GM23248 (cell line): ENCODE measurements around the gene COL7A1. TPM values are rescaled to one million over a fixed set of nuclear protein-coding genes. Genes with fewer than 3 reads are reported as not detected.
A peak's percentile ranks its signal among the peaks of the same experiment; 100 is the strongest.

Source experiments
- DNase-seq: peaks from one replicate; pipeline ENCODE4 v3.0.0-alpha.2; 2015
- H2AFZ ChIP-seq: fragments of 200-600 bp; sonication (generic); 2 replicates; pipeline ENCODE4 v1.6.1; 2016; ENCODE audit warnings: antibody characterized with exemption
- H3F3A ChIP-seq: fragments of 200-600 bp; sonication (generic); 2 replicates; pipeline ENCODE4 v1.6.1; 2016; ENCODE audit warnings: mild to moderate bottlenecking, antibody characterized with exemption, mixed run types; ENCODE audit not compliant: insufficient read depth
- H3K27ac ChIP-seq: fragments of 200-600 bp; sonication (generic); 2 replicates; pipeline ENCODE4 v1.5.1; 2016; ENCODE audit warnings: mild to moderate bottlenecking
- H3K27me3 ChIP-seq: fragments of 200-600 bp; sonication (generic); replicated peaks from 2 replicates; pipeline ENCODE4 v1.6.1; 2016; ENCODE audit warnings: mild to moderate bottlenecking; ENCODE audit not compliant: insufficient read depth
- H3K36me3 ChIP-seq: fragments of 200-600 bp; sonication (generic); 2 replicates; pipeline ENCODE4 v1.6.1; 2016; ENCODE audit warnings: low read depth, mild to moderate bottlenecking
- H3K4me1 ChIP-seq: fragments of 200-600 bp; sonication (generic); 2 replicates; pipeline ENCODE4 v1.6.1; 2016; ENCODE audit warnings: mild to moderate bottlenecking; ENCODE audit not compliant: insufficient read depth
- H3K4me2 ChIP-seq: fragments of 200-600 bp; sonication (generic); one replicate; pipeline ENCODE4 v1.6.1; 2016; ENCODE audit warnings: mild to moderate bottlenecking; ENCODE audit not compliant: unreplicated experiment
- H3K4me3 ChIP-seq: fragments of 200-600 bp; sonication (generic); 2 replicates; pipeline ENCODE4 v1.5.1; 2016; ENCODE audit warnings: mild to moderate bottlenecking
- H3K79me2 ChIP-seq: fragments of 200-600 bp; sonication (generic); 2 replicates; pipeline ENCODE4 v1.6.1; 2016; ENCODE audit warnings: mild to moderate bottlenecking; ENCODE audit not compliant: insufficient read depth
- H3K9ac ChIP-seq: fragments of 200-600 bp; sonication (generic); 2 replicates; pipeline ENCODE4 v1.6.1; 2016; ENCODE audit warnings: mild to moderate bottlenecking
- H3K9me2 ChIP-seq: fragments of 200-600 bp; sonication (generic); 2 replicates; pipeline ENCODE4 v1.6.1; 2016; ENCODE audit warnings: mixed run types, mild to moderate bottlenecking, moderate library complexity; ENCODE audit not compliant: insufficient read depth
- H3K9me3 ChIP-seq: fragments of 200-600 bp; sonication (generic); one replicate; pipeline ENCODE4 v1.6.1; 2017; ENCODE audit warnings: low read depth
- H4K20me1 ChIP-seq: fragments of 200-600 bp; sonication (generic); 2 replicates; pipeline ENCODE4 v1.6.0; 2016; ENCODE audit not compliant: insufficient read depth
- EZH2 ChIP-seq: fragments of 200-600 bp; sonication (generic); IDR thresholded peaks from 2 replicates; pipeline ENCODE4 v1.6.1; 2018; ENCODE audit warnings: antibody characterized with exemption, mild to moderate bottlenecking; ENCODE audit not compliant: insufficient read depth, poor library complexity, severe bottlenecking
- EZH2phosphoT487 ChIP-seq: fragments of 200-600 bp; sonication (generic); IDR thresholded peaks from 2 replicates; pipeline ENCODE4 v1.6.1; 2018; ENCODE audit warnings: antibody characterized with exemption, moderate library complexity, mild to moderate bottlenecking, low read depth; ENCODE audit not compliant: insufficient read depth
- WGBS, 2 experiments: methylation state at CpG; one replicate each; pipeline ENCODE4 v1.1.6; 2015 to 2017; ENCODE audit warnings: low lambda C conversion rate in 2 of 2, low coverage in 1 of 2; ENCODE audit errors: missing lambda C conversion rate in 2 of 2; 5-methylcytosine and 5-hydroxymethylcytosine counted together
- in situ Hi-C: fragments of 300-500 bp; cut with MboI; formaldehyde crosslinking; loops from 2 replicates; pipeline ENCODE4 v1.15.0; 2020
- polyA plus RNA-seq: library from polyadenylated mRNA; unstranded; fragments of >200 nt; fragmentation: Nextera tagmentation; extraction: Ambion mirVana; gene quantifications from 2 replicates; pipeline ENCODE4 v1.2.1, GENCODE V29; 2016
- total RNA-seq: library from RNA; depleted of rRNA; stranded (reverse); fragments of >200 nt; shearing (Covaris generic); gene quantifications from 2 replicates; pipeline ENCODE4 v1.2.3, GENCODE V29; 2014

The COL7A1 gene
- total and polyA plus RNA-seq, 2 experiments from 2014 or later: 11.2 to 33.6 TPM

DNA sequence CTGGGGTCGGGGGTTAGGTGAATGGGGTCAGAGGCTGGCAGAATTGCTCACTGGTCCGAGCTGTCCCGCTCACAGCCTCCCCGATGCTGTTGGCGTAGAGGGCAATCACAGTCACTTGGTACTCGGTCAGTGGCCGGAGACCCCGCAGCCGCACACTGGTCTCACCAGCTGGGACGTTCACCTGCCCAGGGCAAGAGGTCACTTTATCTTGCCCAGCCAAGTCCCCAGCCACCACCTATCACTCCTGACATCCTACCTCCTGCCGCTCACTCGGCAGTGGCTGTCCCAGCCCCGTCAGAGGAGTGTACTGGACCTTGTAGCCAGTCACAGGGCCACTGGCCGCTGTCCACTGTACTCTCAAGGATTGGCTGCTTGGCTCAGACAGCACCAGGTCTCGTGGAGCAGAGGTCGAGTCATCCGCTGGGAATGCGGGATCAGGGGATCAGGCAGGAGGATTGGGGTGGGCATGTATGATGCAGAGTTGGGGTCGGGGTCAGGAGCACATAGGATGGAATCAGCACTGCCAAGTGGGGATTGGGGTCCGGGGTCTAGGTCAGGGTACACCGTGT, 2.5 kb downstream of the COL7A1 start:
- Histone ChIP-seq H3K4me1 (peaks cover 29% of the 10 kb centered on the region), H3K79me2 (peaks cover 7% of the 10 kb centered on the region; the same call in 1 of the 2 replicates), H3K27ac (no peak overlapping the region), H3K9me3 (no peaks in the 10 kb centered on the region), H3K27me3 (no peaks in the 10 kb centered on the region), H3F3A (peaks cover 7% of the 10 kb centered on the region), H2AFZ (no peak overlapping the region), H3K36me3 (peaks cover 2% of the 10 kb centered on the region; the same call in 1 of the 2 replicates), H3K9me2 (no peaks in the 10 kb centered on the region), H4K20me1 (no peaks in the 10 kb centered on the region), H3K4me3 (no peak overlapping the region), H3K9ac (no peak overlapping the region), H3K4me2 (no peak overlapping the region)
- TF ChIP-seq EZH2: no peak
- no peak for TF ChIP-seq EZH2phosphoT487
- WGBS, 2 experiments: 93 to 94% methylated on average over 17 to 19 of the region's 21 CpGs
- in situ Hi-C loops: no loop called here
- peak; percentile 40 for DNase-seq

DNA sequence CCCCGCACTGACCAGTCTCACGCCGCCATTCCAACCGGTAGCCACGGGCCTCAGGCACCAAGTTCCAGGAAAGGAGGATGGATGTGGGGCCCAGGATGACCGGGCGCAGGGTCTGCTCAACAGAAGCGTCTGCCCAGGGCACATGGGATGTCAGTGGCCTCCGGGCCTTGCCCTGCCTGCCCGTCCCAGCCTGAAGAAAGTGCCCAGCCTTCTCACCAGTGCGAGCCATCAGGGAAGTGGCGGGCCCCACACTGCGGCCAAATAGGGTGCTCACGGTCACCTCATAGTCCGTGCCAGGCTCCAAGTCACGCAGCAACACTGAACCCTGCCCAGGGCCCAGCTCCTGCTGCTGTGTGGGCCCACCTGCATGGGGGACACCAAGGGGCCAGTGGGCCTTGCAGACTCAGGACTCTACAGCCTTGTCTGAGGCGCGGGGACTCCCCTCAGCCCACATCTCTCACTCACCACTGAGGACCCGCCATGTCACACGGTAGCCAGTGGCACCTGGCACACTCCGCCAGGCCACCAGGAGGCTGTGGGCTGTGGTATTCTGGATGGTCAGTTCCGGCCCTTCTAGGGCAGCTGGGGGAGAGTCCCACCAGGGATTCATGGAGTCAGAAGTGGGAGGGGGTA, 3.1 kb downstream of the COL7A1 start:
- H3K4me2 ChIP-seq: no peak overlapping the region
- H3K4me1 ChIP-seq: peaks cover 24% of the 10 kb centered on the region
- H3K9me3 ChIP-seq: no peaks in the 10 kb centered on the region
- peaks cover under 1% of the 10 kb centered on the region; the same call in 1 of the 2 replicates for H3F3A ChIP-seq
- no peaks in the 10 kb centered on the region for H3K27me3 ChIP-seq
- H3K79me2 ChIP-seq: peaks cover 7% of the 10 kb centered on the region; the same call in 1 of the 2 replicates
- no peak overlapping the region for H3K9ac ChIP-seq
- no peak for DNase-seq
- H3K27ac ChIP-seq: no peak overlapping the region
- H2AFZ ChIP-seq: no peak overlapping the region
- no peaks in the 10 kb centered on the region for H3K36me3 ChIP-seq
- TF ChIP-seq EZH2phosphoT487 (no peak), EZH2 (no peak)
- in situ Hi-C loops: no loop called here
- no peaks in the 10 kb centered on the region for H4K20me1 ChIP-seq
- H3K9me2 ChIP-seq: no peaks in the 10 kb centered on the region
- no peak overlapping the region for H3K4me3 ChIP-seq
- 95 to 97% methylated on average over 22 of the region's 22 CpGs for WGBS, 2 experiments

DNA sequence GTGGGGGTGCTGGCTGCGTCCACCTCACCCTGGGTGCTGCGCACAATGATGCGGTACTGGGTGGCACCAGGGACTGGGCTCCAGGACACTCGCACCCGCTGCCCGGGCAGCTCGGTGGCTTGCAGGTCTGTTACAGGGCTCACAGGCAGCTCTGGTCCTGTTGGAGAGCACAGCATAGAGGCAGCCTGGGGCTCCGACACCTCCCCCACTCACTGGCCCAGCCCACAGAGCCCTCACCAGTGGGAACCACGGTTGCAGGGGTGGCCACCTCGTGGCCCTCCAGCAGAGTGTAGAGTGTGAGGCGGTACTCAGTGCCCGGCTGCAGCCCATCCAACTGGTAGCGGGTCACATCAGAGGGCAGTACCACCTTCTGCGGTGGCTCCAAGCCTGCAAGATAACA, 3.7 kb downstream of the COL7A1 start:
- no peak overlapping the region for H3K4me3 ChIP-seq
- H4K20me1 ChIP-seq: no peaks in the 10 kb centered on the region
- in situ Hi-C loops: no loop called here
- H3K79me2 ChIP-seq: peaks cover 7% of the 10 kb centered on the region; the same call in 1 of the 2 replicates
- H3K27ac ChIP-seq: no peak overlapping the region
- H2AFZ ChIP-seq: no peak overlapping the region
- no peaks in the 10 kb centered on the region for H3K9me3 ChIP-seq
- no peaks in the 10 kb centered on the region for H3K36me3 ChIP-seq
- DNase-seq: no peak
- H3K9me2 ChIP-seq: no peaks in the 10 kb centered on the region
- no peak overlapping the region for H3K4me2 ChIP-seq
- H3K9ac ChIP-seq: no peak overlapping the region
- H3K27me3 ChIP-seq: no peaks in the 10 kb centered on the region
- peaks cover 22% of the 10 kb centered on the region for H3K4me1 ChIP-seq
- 94 to 99% methylated on average over 10 to 14 of the region's 14 CpGs for WGBS, 2 experiments
- H3F3A ChIP-seq: no peaks in the 10 kb centered on the region
- TF ChIP-seq EZH2 (no peak), EZH2phosphoT487 (no peak)

DNA sequence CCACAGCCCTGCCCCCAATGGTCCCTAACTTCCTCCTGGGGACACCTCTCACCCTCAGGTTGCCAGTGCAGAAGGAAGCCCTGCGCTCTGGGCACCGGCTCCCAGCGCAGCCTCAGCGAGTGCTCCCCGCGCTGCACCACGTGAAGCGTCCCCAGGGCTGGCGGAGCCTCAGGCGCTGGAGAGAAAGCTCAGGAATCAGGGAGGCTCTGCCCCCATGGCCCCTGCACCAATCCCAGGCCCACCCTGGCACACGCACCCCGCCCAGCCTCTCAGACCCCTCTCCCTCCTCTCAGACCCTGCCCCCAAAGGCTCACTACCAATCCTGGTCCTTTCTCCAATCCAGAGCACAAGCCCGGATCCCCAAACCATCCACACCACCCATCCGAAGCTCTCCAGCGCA, 6.9 kb downstream of the COL7A1 start:
- no peaks in the 10 kb centered on the region for H3K9me3 ChIP-seq
- WGBS, 2 experiments: 96 to 97% methylated on average over 7 to 15 of the region's 15 CpGs

More for the DNA sequence above, 6.9 kb downstream of the COL7A1 start:
- no peak overlapping the region for H2AFZ ChIP-seq
- H3K9me2 ChIP-seq: no peaks in the 10 kb centered on the region
- TF ChIP-seq EZH2 (no peak), EZH2phosphoT487 (no peak)
- no peaks in the 10 kb centered on the region for H3K36me3 ChIP-seq
- H3K79me2 ChIP-seq: no peaks in the 10 kb centered on the region
- in situ Hi-C loops: no loop called here
- H3K27me3 ChIP-seq: no peaks in the 10 kb centered on the region
- no peak overlapping the region for H3K4me3 ChIP-seq
- no peak overlapping the region for H3K27ac ChIP-seq
- H4K20me1 ChIP-seq: no peaks in the 10 kb centered on the region
- H3K4me2 ChIP-seq: no peak overlapping the region
- no peaks in the 10 kb centered on the region for H3K4me1 ChIP-seq
- no peak for DNase-seq
- no peak overlapping the region for H3K9ac ChIP-seq
- H3F3A ChIP-seq: no peaks in the 10 kb centered on the region
